ENCODE data around the gene HDAC4. TPM values are rescaled to one million over a fixed set of nuclear protein-coding genes. Genes with fewer than 3 reads are reported as not detected.

HDAC4 gene
- total RNA-seq, 1 donor, result 20.3 TPM

- H3K4me3 ChIP-seq (ENCODE audit: low read depth, low read length), result no peak overlapping the region
- no peak for DNase-seq (ENCODE audit: low read depth)
- no peak for TF ChIP-seq CTCF (IDR thresholded peaks at IDR 0.05; ENCODE audit: insufficient read depth, low read depth, low read length)
Observed at GRCh38 chr2:239398521-239398921, 2.3 kb downstream of the HDAC4 start.

GRCh38 chr2:239397931-239398471, 2.8 kb downstream of the HDAC4 start:
- no peak overlapping the region for H3K4me3 ChIP-seq (ENCODE audit: low read depth, low read length)
- TF ChIP-seq CTCF (IDR thresholded peaks at IDR 0.05; ENCODE audit: insufficient read depth, low read depth, low read length), result no peak
- DNase-seq (ENCODE audit: low read depth), result no peak

- no peak for TF ChIP-seq CTCF (IDR thresholded peaks at IDR 0.05; ENCODE audit: insufficient read depth, low read depth, low read length)
- no peak for DNase-seq (ENCODE audit: low read depth)
- no peak overlapping the region for H3K4me3 ChIP-seq (ENCODE audit: low read depth, low read length)
Observed at GRCh38 chr2:239396881-239397681, 3.7 kb downstream of the HDAC4 start.

GRCh38 chr2:239395524-239395923, 5.3 kb downstream of the HDAC4 start:
- no peak for DNase-seq (ENCODE audit: low read depth)
- TF ChIP-seq CTCF (IDR thresholded peaks at IDR 0.05; ENCODE audit: insufficient read depth, low read depth, low read length), result no peak
- H3K4me3 ChIP-seq (ENCODE audit: low read depth, low read length), result no peak overlapping the region

- no peak for TF ChIP-seq CTCF (IDR thresholded peaks at IDR 0.05; ENCODE audit: insufficient read depth, low read depth, low read length)
- DNase-seq (ENCODE audit: low read depth), result no peak
- no peak overlapping the region for H3K4me3 ChIP-seq (ENCODE audit: low read depth, low read length)
Observed at GRCh38 chr2:239394978-239395377, 5.8 kb downstream of the HDAC4 start.

- no peak overlapping the region for H3K4me3 ChIP-seq (ENCODE audit: low read depth, low read length)
- no peak for TF ChIP-seq CTCF (IDR thresholded peaks at IDR 0.05; ENCODE audit: insufficient read depth, low read depth, low read length)
- DNase-seq (ENCODE audit: low read depth), result no peak
Observed at GRCh38 chr2:239394346-239394945, 6.4 kb downstream of the HDAC4 start.

Data from fibroblast of villous mesenchyme (primary cell).